ENCODE data around the gene MSH6. TPM values are rescaled to one million over a fixed set of nuclear protein-coding genes. Genes with fewer than 3 reads are reported as not detected.

The MSH6 gene
- total RNA-seq, 1 donor from 2014 or later: 213 TPM

DNA sequence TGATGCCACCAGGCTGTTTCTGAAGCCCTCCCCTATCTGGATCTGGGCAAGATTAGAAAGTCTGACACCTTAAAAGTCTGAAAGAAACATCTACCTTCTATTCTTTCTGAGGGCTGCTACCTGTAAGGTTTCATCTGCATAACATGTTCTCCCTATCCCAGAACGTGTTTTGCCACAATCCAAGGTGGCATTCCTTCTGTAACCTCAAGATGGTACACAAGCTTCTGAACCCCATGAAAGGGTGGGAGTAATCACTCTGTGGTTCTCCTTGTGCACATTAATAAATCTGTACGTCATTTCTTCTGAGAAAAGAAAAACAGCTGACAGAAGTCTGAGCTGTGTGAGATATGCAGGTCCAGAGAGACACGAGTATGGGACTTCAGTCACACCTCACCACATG is 41.8 kb upstream of the MSH6 start:
- no peak overlapping the region for H3K4me3 Mint-ChIP-seq
- H3K9me3 Mint-ChIP-seq: no peaks in the 10 kb centered on the region
- TF ChIP-seq, protein P1, sequence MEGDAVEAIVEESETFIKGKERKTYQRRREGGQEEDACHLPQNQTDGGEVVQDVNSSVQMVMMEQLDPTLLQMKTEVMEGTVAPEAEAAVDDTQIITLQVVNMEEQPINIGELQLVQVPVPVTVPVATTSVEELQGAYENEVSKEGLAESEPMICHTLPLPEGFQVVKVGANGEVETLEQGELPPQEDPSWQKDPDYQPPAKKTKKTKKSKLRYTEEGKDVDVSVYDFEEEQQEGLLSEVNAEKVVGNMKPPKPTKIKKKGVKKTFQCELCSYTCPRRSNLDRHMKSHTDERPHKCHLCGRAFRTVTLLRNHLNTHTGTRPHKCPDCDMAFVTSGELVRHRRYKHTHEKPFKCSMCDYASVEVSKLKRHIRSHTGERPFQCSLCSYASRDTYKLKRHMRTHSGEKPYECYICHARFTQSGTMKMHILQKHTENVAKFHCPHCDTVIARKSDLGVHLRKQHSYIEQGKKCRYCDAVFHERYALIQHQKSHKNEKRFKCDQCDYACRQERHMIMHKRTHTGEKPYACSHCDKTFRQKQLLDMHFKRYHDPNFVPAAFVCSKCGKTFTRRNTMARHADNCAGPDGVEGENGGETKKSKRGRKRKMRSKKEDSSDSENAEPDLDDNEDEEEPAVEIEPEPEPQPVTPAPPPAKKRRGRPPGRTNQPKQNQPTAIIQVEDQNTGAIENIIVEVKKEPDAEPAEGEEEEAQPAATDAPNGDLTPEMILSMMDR (conservative IDR thresholded peaks at IDR 0.05): no peak
- H3K27ac Mint-ChIP-seq (ENCODE audit: unreplicated experiment): no peak overlapping the region
- DNase-seq (ENCODE audit: low read depth, low spot score): no peak
- H3K36me3 Mint-ChIP-seq (ENCODE audit: low read depth): no peaks in the 10 kb centered on the region
- H3K4me1 Mint-ChIP-seq: peaks cover 5% of the 10 kb centered on the region
- H3K27me3 Mint-ChIP-seq (ENCODE audit: low read depth): no peaks in the 10 kb centered on the region

DNA sequence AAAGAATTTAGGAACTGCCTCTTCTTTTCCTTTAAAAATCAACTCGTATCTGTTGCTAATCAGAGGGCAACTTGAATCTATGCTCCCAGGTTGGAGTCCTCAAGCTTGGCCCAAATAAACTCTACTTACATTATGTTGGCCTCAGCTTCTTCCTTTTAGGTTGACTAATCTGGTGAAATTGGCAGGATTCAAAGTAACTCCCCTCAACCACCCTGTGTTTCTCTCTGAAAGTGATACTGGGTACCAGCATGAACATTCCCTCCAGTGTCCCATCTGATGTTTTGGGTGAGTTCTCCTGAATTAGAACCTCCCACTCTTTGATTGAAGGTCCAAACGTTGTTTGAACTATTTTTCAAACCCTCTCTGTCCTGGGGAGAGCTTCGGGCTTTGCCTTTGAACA is 41.3 kb upstream of the MSH6 start:
- Mint-ChIP-seq H3K9me3 (peaks cover under 1% of the 10 kb centered on the region), H3K4me3 (no peak overlapping the region), H3K27ac (ENCODE audit: unreplicated experiment) (no peak overlapping the region), H3K4me1 (peaks cover 5% of the 10 kb centered on the region), H3K27me3 (ENCODE audit: low read depth) (no peaks in the 10 kb centered on the region), H3K36me3 (ENCODE audit: low read depth) (no peaks in the 10 kb centered on the region)
- TF ChIP-seq, protein P1 (conservative IDR thresholded peaks at IDR 0.05): no peak
- no peak for DNase-seq (ENCODE audit: low read depth, low spot score)

DNA sequence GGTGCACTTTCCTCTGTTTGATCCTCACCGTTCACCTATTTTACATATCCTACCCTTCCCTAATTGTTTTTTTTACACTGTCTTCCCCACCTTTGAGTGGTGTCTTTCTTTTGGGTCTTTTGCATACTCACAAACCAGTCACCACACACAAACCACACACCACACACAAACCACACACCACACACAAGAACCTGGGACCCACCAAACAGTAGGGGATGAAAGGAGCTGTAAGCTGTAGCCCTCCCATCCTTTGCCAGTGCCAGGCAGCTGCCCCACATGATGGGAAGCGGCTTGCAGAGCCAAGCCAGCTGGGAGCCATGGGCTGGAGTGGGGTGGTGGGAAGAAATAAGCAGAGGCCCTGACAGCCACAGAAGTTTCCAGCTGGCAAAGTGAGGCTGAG is 38.9 kb upstream of the MSH6 start:
- H3K9me3 Mint-ChIP-seq: peaks cover 6% of the 10 kb centered on the region
- no peak for DNase-seq (ENCODE audit: low read depth, low spot score)
- TF ChIP-seq, protein P1 (conservative IDR thresholded peaks at IDR 0.05): no peak
- no peaks in the 10 kb centered on the region for H3K27me3 Mint-ChIP-seq (ENCODE audit: low read depth)
- H3K27ac Mint-ChIP-seq (ENCODE audit: unreplicated experiment): no peak overlapping the region
- peaks cover 5% of the 10 kb centered on the region for H3K4me1 Mint-ChIP-seq
- H3K4me3 Mint-ChIP-seq: no peak overlapping the region
- peaks cover 3% of the 10 kb centered on the region for H3K36me3 Mint-ChIP-seq (ENCODE audit: low read depth)

DNA sequence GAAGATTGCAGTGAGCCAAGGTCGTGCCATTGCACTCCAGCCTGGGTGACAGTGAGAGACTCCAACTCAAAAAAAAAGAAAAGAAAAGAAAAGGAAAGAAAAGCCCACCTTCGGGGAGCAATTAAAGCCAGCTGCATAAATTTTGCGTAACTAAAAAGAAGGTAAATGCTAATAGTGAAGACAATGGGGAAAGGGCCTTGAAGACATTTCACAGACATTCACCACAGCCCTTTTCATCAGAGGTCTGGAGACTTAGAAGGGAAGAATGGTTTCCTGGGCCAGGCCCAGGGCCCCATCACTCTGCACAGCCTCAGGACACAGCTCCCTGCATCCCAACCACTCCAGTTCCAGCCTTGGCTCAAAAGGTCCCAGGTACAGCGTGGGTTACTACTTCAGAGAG is 35.1 kb upstream of the MSH6 start:
- Mint-ChIP-seq H3K4me3 (no peak overlapping the region), H3K36me3 (ENCODE audit: low read depth) (peaks cover 3% of the 10 kb centered on the region), H3K9me3 (peaks cover 6% of the 10 kb centered on the region), H3K4me1 (peaks cover 11% of the 10 kb centered on the region), H3K27ac (ENCODE audit: unreplicated experiment) (no peak overlapping the region), H3K27me3 (ENCODE audit: low read depth) (no peaks in the 10 kb centered on the region)
- DNase-seq (ENCODE audit: low read depth, low spot score): no peak
- TF ChIP-seq, protein P1 (conservative IDR thresholded peaks at IDR 0.05): no peak

DNA sequence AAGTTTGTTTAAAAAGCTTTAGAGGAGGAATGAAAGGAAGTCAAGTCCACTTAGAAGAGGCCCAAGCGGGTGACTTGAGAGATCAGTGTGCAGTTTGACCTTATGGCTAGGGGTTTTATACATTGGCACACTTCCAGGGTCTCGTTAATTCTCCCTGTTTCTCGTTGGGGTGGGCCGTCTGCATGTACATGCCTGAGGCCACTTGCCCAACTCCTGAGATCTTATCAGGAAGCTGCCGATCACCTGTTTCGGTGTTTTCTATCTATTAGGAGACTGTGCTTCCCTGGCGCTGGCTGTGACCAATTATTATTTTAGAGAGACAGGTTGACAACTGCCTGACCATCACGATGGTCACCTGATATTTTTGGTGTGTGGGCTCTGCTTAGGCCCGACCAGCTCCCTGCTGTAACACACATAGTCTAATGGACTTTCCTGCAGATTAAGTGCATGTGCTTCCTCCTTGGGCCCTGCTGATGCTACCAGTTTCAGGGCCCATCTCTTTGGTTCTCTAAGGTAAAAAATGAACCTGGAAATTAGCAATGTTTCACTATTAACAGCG is 31.0 kb upstream of the MSH6 start:
- Mint-ChIP-seq H3K4me1 (peaks cover 19% of the 10 kb centered on the region), H3K4me3 (no peak overlapping the region), H3K9me3 (peaks cover 2% of the 10 kb centered on the region), H3K27me3 (ENCODE audit: low read depth) (no peaks in the 10 kb centered on the region), H3K27ac (ENCODE audit: unreplicated experiment) (peak overlapping the region; percentile 38), H3K36me3 (ENCODE audit: low read depth) (peaks cover 2% of the 10 kb centered on the region)
- DNase-seq (ENCODE audit: low read depth, low spot score): no peak
- TF ChIP-seq, protein P1 (conservative IDR thresholded peaks at IDR 0.05): no peak

DNA sequence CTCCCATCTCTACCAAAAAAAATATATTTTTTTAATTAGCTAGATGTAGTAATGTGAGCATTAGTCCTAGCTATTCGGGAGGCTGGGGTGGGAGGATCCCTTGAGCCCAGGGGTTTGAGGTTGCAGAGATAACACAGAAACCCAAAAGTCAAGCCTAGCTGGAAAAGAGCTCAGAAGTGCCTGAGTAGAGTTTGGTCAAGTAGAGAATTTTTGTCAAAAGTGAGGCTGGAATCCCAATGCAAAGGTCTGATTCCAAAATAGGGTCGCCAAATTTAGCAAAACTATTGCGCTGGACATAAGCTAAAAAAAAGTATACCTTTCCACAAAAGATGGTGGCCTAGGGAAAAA is 15.5 kb upstream of the MSH6 start:
- TF ChIP-seq, protein P1 (conservative IDR thresholded peaks at IDR 0.05): no peak
- Mint-ChIP-seq H3K27me3 (ENCODE audit: low read depth) (no peaks in the 10 kb centered on the region), H3K4me1 (peaks cover 3% of the 10 kb centered on the region), H3K27ac (ENCODE audit: unreplicated experiment) (no peak overlapping the region), H3K36me3 (ENCODE audit: low read depth) (no peaks in the 10 kb centered on the region), H3K9me3 (no peaks in the 10 kb centered on the region), H3K4me3 (no peak overlapping the region)
- DNase-seq (ENCODE audit: low read depth, low spot score): no peak

All from neural crest cell (in vitro differentiated cells).